Neural progenitor cell (in vitro differentiated cells): ENCODE results near the gene RFX1. TPM values are rescaled to one million over a fixed set of nuclear protein-coding genes. Genes with fewer than 3 reads are reported as not detected.

Source experiments
- DNase-seq: peaks from one replicate; pipeline ENCODE4 v3.0.0-alpha.2; 2016; ENCODE audit warnings: low spot score
- H2AFZ ChIP-seq: fragments of 200-600 bp; sonication (generic); replicated peaks from 2 replicates; pipeline ENCODE4 v1.6.1; 2016; ENCODE audit warnings: antibody characterized with exemption
- H3F3A ChIP-seq: fragments of 200-600 bp; sonication (generic); 2 replicates; pipeline ENCODE4 v1.6.1; 2016; ENCODE audit warnings: antibody characterized with exemption, low read depth
- H3K27ac ChIP-seq: fragments of 200-600 bp; sonication (generic); 2 replicates; pipeline ENCODE4 v1.5.1; 2016; ENCODE audit warnings: mild to moderate bottlenecking
- H3K27me3 ChIP-seq: fragments of 200-600 bp; sonication (generic); 2 replicates; pipeline ENCODE4 v1.6.1; 2016; ENCODE audit warnings: mild to moderate bottlenecking, moderate library complexity
- H3K36me3 ChIP-seq: fragments of 200-600 bp; sonication (generic); 2 replicates; pipeline ENCODE4 v1.5.1; 2016
- H3K4me1 ChIP-seq: fragments of 200-600 bp; sonication (generic); 2 replicates; pipeline ENCODE4 v1.6.1; 2016; ENCODE audit warnings: mixed run types
- H3K4me2 ChIP-seq: fragments of 200-600 bp; sonication (generic); 2 replicates; pipeline ENCODE4 v1.6.1; 2016
- H3K4me3 ChIP-seq: fragments of 200-600 bp; sonication (generic); 2 replicates; pipeline ENCODE4 v1.5.1; 2016
- H3K79me2 ChIP-seq: fragments of 200-600 bp; sonication (generic); 2 replicates; pipeline ENCODE4 v1.6.1; 2016; ENCODE audit warnings: low read depth
- H3K9ac ChIP-seq: fragments of 200-600 bp; sonication (generic); 2 replicates; pipeline ENCODE4 v1.6.1; 2016
- H3K9me3 ChIP-seq: fragments of 200-600 bp; sonication (generic); 2 replicates; pipeline ENCODE4 v1.5.1; 2016; ENCODE audit warnings: low read depth
- H4K20me1 ChIP-seq: fragments of 200-600 bp; sonication (generic); 2 replicates; pipeline ENCODE4 v1.6.1; 2016; ENCODE audit warnings: low read depth
- H3K27ac Mint-ChIP-seq: 3 replicates; pipeline ENCODE4 v1.8.0; 2021; ENCODE audit warnings: mixed read lengths
- H3K27me3 Mint-ChIP-seq: 2 replicates; pipeline ENCODE4 v1.8.0; 2022; ENCODE audit warnings: low read depth, mild to moderate bottlenecking, inconsistent platforms, moderate library complexity, mixed read lengths; ENCODE audit not compliant: insufficient read depth
- H3K36me3 Mint-ChIP-seq: 3 replicates; pipeline ENCODE4 v1.8.0; 2021; ENCODE audit warnings: mixed read lengths
- H3K4me1 Mint-ChIP-seq: 3 replicates; pipeline ENCODE4 v1.8.0; 2021; ENCODE audit warnings: mixed read lengths
- H3K4me3 Mint-ChIP-seq: 3 replicates; pipeline ENCODE4 v1.8.0; 2021; ENCODE audit warnings: mild to moderate bottlenecking, moderate library complexity, mixed read lengths
- H3K9me3 Mint-ChIP-seq: 3 replicates; pipeline ENCODE4 v1.8.0; 2020; ENCODE audit warnings: mixed read lengths
- EZH2 ChIP-seq: fragments of 200-600 bp; sonication (generic); IDR thresholded peaks from 2 replicates; pipeline ENCODE4 v1.6.1; 2017; ENCODE audit warnings: antibody characterized with exemption, mild to moderate bottlenecking, moderate library complexity
- EZH2phosphoT487 ChIP-seq: fragments of 200-600 bp; sonication (generic); IDR thresholded peaks from 2 replicates; pipeline ENCODE4 v1.6.1; 2017; ENCODE audit warnings: antibody characterized with exemption
- total RNA-seq: library from RNA; depleted of rRNA; stranded (reverse); fragments of >200 nt; gene quantifications from 2 replicates; pipeline ENCODE4 v1.2.3, GENCODE V29; 2015; ENCODE audit warnings: low replicate concordance
- TF ChIP-seq, protein P1 (sequence below): fragments of 200-600 bp; sonication (generic); IDR thresholded peaks from 2 replicates; pipeline ENCODE4 v1.5.1; 2017; ENCODE audit warnings: antibody characterized with exemption, mild to moderate bottlenecking

The RFX1 gene
- total RNA-seq, 1 donor from 2014 or later: 1.0 TPM

DNA sequence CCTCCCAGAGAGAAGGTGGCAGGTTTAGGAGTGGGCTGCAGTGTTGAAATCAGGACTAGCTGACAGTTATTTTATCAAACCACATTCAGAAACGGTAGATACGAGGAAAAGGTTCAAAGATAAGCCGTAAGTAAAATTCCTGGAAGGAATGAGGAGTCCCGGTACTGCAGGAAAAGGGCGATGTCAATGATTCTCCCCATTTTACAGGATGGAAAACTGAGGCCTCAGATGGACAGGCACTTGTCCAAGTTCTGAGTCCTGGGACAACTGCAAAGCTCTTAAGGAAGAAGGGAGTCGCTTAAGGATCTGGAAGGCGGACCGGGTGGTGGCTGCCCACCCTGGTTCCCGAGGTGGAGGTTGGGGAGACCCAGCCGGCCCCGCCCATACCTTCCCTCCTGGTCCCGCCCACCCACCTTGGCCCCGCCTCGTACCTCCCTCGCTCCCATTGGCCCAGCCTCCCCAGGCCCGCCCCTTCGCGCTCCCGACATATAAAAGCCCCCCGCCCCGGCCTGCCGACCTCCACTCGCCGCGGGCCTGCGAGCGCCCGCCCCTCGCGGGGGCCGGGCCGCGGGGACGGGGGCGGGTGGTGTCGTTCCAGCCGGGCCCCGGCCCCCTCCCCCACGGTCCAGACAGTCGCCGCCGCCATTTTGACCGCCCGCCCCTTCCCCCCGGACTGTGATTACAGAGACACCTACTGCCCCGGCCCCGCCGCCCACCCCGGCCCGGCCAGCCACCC lies 603 bp downstream of the RFX1 start:
- peaks cover 22% of the 10 kb centered on the region for H3K4me1 Mint-ChIP-seq
- Histone ChIP-seq H3K9ac (peak overlapping the region; percentile 79), H3K79me2 (peaks cover 23% of the 10 kb centered on the region), H3K4me3 (peak overlapping the region; percentile 92), H3K27me3 (no peaks in the 10 kb centered on the region), H3K4me2 (peak overlapping the region; percentile 76), H3K4me1 (no peaks in the 10 kb centered on the region), H3K36me3 (no peaks in the 10 kb centered on the region), H3F3A (peaks cover 15% of the 10 kb centered on the region), H3K27ac (peak overlapping the region; percentile 93), H4K20me1 (peaks cover 6% of the 10 kb centered on the region), H3K9me3 (no peaks in the 10 kb centered on the region), H2AFZ (peak overlapping the region; percentile 86)
- H3K9me3 Mint-ChIP-seq: peaks cover 2% of the 10 kb centered on the region
- H3K4me3 Mint-ChIP-seq: peak overlapping the region; percentile 94
- H3K27me3 Mint-ChIP-seq: peaks cover 14% of the 10 kb centered on the region
- peaks cover 4% of the 10 kb centered on the region for H3K36me3 Mint-ChIP-seq
- TF ChIP-seq EZH2 (no peak), EZH2phosphoT487 (no peak)
- TF ChIP-seq, protein P1, sequence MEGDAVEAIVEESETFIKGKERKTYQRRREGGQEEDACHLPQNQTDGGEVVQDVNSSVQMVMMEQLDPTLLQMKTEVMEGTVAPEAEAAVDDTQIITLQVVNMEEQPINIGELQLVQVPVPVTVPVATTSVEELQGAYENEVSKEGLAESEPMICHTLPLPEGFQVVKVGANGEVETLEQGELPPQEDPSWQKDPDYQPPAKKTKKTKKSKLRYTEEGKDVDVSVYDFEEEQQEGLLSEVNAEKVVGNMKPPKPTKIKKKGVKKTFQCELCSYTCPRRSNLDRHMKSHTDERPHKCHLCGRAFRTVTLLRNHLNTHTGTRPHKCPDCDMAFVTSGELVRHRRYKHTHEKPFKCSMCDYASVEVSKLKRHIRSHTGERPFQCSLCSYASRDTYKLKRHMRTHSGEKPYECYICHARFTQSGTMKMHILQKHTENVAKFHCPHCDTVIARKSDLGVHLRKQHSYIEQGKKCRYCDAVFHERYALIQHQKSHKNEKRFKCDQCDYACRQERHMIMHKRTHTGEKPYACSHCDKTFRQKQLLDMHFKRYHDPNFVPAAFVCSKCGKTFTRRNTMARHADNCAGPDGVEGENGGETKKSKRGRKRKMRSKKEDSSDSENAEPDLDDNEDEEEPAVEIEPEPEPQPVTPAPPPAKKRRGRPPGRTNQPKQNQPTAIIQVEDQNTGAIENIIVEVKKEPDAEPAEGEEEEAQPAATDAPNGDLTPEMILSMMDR: no peak
- peak; percentile 94 for DNase-seq
- peak overlapping the region; percentile 87 for H3K27ac Mint-ChIP-seq

DNA sequence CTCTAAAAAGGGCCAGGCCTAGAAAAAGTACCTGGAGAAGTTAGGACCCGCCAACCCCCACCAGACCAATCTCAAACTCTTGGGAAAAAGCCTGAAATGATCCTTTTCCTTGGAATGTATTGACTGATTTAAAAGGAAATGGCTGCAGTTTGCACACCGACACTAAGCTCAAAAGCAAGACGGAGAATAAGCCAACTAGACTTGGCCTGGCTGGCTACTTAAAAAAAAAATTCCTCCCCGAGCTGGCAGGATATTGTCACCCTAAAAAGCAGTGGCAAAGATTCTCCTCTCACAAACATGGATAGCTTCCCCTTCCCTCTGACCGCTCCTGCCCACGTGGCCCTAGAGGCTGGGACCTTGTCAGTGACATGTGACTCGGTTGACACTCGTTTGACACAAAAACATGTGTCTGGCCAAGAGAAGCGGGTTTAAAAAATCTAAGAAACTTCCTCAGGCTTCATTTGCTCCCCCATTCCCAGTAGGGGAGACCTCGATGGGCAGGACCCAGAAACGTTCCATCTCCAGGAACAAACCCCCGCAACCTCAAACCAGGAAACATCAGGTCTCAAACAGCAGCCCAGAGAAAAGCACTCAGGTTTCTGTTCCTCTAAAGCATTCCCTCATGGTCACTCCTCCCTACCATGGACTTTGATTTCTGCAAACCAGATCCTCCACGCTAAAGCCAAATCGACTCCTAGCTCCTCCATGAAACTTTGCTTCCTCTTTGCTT lies 1.3 kb downstream of the RFX1 start:
- no peaks in the 10 kb centered on the region for H3K36me3 ChIP-seq
- H3K4me2 ChIP-seq: no peak overlapping the region
- no peaks in the 10 kb centered on the region for H3K9me3 ChIP-seq
- Mint-ChIP-seq H3K27me3 (peaks cover 14% of the 10 kb centered on the region), H3K36me3 (peaks cover 7% of the 10 kb centered on the region), H3K9me3 (peaks cover 5% of the 10 kb centered on the region), H3K4me1 (peaks cover 22% of the 10 kb centered on the region), H3K4me3 (peak overlapping the region; percentile 83), H3K27ac (peak overlapping the region; percentile 87)
- H3K79me2 ChIP-seq: peaks cover 31% of the 10 kb centered on the region
- H4K20me1 ChIP-seq: peaks cover 6% of the 10 kb centered on the region
- H3K27me3 ChIP-seq: no peaks in the 10 kb centered on the region
- H3K4me3 ChIP-seq: peak overlapping the region; percentile 92
- no peak for DNase-seq
- H2AFZ ChIP-seq: no peak overlapping the region
- H3K27ac ChIP-seq: no peak overlapping the region
- no peak overlapping the region for H3K9ac ChIP-seq
- H3K4me1 ChIP-seq: no peaks in the 10 kb centered on the region
- no peak for TF ChIP-seq EZH2
- TF ChIP-seq EZH2phosphoT487: no peak
- TF ChIP-seq, protein P1: no peak
- H3F3A ChIP-seq: peaks cover 15% of the 10 kb centered on the region

DNA sequence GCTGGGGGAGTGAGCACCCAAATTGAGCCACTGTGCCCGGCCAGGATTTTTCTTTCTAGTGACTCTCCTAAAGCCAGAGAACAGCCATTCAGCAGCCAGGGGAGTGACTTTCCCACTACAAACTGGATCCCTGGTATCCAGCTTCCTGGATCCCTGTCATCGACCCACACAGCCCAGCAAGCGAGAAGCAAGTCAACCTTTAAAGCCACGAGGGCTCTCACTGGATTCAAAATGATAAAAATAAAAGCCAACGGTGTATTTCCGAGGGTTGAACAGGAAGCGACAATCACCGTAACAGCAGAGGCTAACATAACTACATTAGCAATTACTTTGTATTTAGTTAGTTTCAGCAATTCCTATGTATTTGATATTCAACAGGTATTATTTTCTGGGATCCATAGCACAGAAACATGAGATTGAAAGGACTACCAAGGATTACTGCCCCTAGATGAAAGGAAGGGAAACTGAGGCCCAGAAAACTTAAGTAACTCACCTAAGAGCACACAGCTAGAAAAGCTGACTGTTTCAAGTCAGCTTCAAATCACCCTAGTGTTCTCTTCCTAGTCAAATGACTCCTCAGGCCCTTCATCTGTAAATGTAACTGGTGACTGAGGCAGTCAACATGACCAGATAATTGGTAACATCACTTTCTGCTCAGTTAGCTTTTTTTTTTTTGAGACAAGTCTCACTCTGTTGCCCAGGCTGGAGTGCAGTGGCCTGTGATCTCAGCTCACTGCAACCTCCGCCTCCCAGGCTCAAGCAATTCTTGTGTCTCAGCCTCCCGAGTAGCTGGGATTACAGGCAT lies 2.7 kb downstream of the RFX1 start:
- Histone ChIP-seq H3K4me2 (no peak overlapping the region), H3K9me3 (no peaks in the 10 kb centered on the region), H3K27me3 (no peaks in the 10 kb centered on the region), H3K36me3 (peaks cover 4% of the 10 kb centered on the region), H2AFZ (no peak overlapping the region), H3K79me2 (peaks cover 40% of the 10 kb centered on the region), H4K20me1 (peaks cover 6% of the 10 kb centered on the region), H3K9ac (no peak overlapping the region), H3K4me1 (no peaks in the 10 kb centered on the region), H3K27ac (no peak overlapping the region), H3F3A (peaks cover 11% of the 10 kb centered on the region), H3K4me3 (no peak overlapping the region)
- peak overlapping the region; percentile 63 for H3K27ac Mint-ChIP-seq
- TF ChIP-seq EZH2phosphoT487 (no peak), EZH2 (no peak)
- TF ChIP-seq, protein P1: no peak
- DNase-seq: no peak
- peaks cover 10% of the 10 kb centered on the region for H3K9me3 Mint-ChIP-seq
- H3K4me3 Mint-ChIP-seq: no peak overlapping the region
- H3K27me3 Mint-ChIP-seq: peaks cover 14% of the 10 kb centered on the region
- peaks cover 22% of the 10 kb centered on the region for H3K4me1 Mint-ChIP-seq
- peaks cover 13% of the 10 kb centered on the region for H3K36me3 Mint-ChIP-seq
